ENCODE measurements around the gene TNS3.

- no peak for TF ChIP-seq CTCF (IDR thresholded peaks at IDR 0.05)
- peak in 2 of 4 donors; percentile 24 to 58 for TF ChIP-seq POLR2AphosphoS5 (IDR thresholded peaks at IDR 0.05)
Observed at GRCh38 chr7:47576031-47576865, 5.7 kb downstream of the TNS3 start.
